Caco-2 (cell line): ENCODE results near the gene PHACTR1. TPM values are rescaled to one million over a fixed set of nuclear protein-coding genes. Genes with fewer than 3 reads are reported as not detected.
"Not testable (repeated sequence)": the region's sequence is repeated elsewhere in the genome, so short reads cannot be mapped to it uniquely, and the experiment has no call there.

Experiments used
- BruUV-seq: library from RNA; stranded (reverse); fragments of 400-500 nt; replicated peaks from 2 replicates; lab custom pipeline; 2021; lab: Mats Ljungman, UMichigan
- CTCF ChIA-PET: fragments of 300-600 bp; sonication (Branson Sonifier 250); formaldehyde crosslinking; loops from one replicate; lab custom pipeline; 2022; ENCODE audit warnings: antibody characterized with exemption; lab: Charles Lee
- POLR2A ChIA-PET: fragments of 300-600 bp; sonication (Branson Sonifier 250); formaldehyde crosslinking; loops from one replicate; lab custom pipeline; 2022; ENCODE audit warnings: antibody characterized with exemption; lab: Charles Lee
- DNase-seq, 2 experiments: peaks; one replicate each; pipeline versions ENCODE4 v3.0.0 to v3.0.0-alpha.2; 2020 to 2022
- H3K27me3 ChIP-seq: replicated peaks from 2 replicates; pipeline ENCODE4 v1.6.0; 2011; ENCODE audit warnings: low read length; ENCODE audit not compliant: control insufficient read depth, insufficient read depth
- H3K36me3 ChIP-seq: 2 replicates; pipeline ENCODE4 v1.5.1; 2011; ENCODE audit warnings: low read length; ENCODE audit not compliant: control insufficient read depth, insufficient read depth
- H3K4me1 ChIP-seq: fragments of 250-450 bp; sonication (Bioruptor Pico); 2 replicates; pipeline ENCODE4 v1.5.1; 2020; ENCODE audit warnings: mild to moderate bottlenecking
- H3K4me3 ChIP-seq: 2 replicates; pipeline ENCODE4 v1.5.1; 2011; ENCODE audit warnings: low read depth, mild to moderate bottlenecking, control low read depth, low read length
- H3K9me3 ChIP-seq: fragments of 250-450 bp; sonication (Bioruptor Pico); 2 replicates; pipeline ENCODE4 v1.5.1; 2020; ENCODE audit warnings: mild to moderate bottlenecking, moderate library complexity
- H3K27ac Mint-ChIP-seq: one replicate; pipeline ENCODE4 v1.8.0; 2022; ENCODE audit warnings: mixed read lengths; ENCODE audit not compliant: unreplicated experiment
- H3K27me3 Mint-ChIP-seq: one replicate; pipeline ENCODE4 v1.8.0; 2022; ENCODE audit warnings: mixed read lengths; ENCODE audit not compliant: insufficient read depth, unreplicated experiment
- H3K36me3 Mint-ChIP-seq: one replicate; pipeline ENCODE4 v1.8.0; 2022; ENCODE audit warnings: mild to moderate bottlenecking, mixed read lengths; ENCODE audit not compliant: insufficient read depth, unreplicated experiment
- H3K4me1 Mint-ChIP-seq: one replicate; pipeline ENCODE4 v1.8.0; 2022; ENCODE audit warnings: low read depth, mixed read lengths; ENCODE audit not compliant: unreplicated experiment
- H3K4me3 Mint-ChIP-seq: one replicate; pipeline ENCODE4 v1.8.0; 2022; ENCODE audit warnings: mild to moderate bottlenecking, moderate library complexity, mixed read lengths; ENCODE audit not compliant: unreplicated experiment
- H3K9me3 Mint-ChIP-seq: one replicate; pipeline ENCODE4 v1.8.0; 2022; ENCODE audit warnings: mixed read lengths; ENCODE audit not compliant: unreplicated experiment
- CTCF ChIP-seq, 2 experiments: fragments of 200-600 bp in 1 of 2; IDR thresholded peaks; 1 replicate in 1 of 2; 2 replicates in 1 of 2; pipeline versions ENCODE4 v1.5.1 to v1.8.0; 2011 to 2022; ENCODE audit warnings: antibody characterized with exemption in 1 of 2, control low read depth in 1 of 2, inconsistent platforms in 1 of 2, low read depth in 1 of 2, low read length in 1 of 2, mild to moderate bottlenecking in 1 of 2, moderate library complexity in 1 of 2; ENCODE audit not compliant: insufficient read depth in 1 of 2, severe bottlenecking in 1 of 2, unreplicated experiment in 1 of 2
- intact Hi-C: fragments of 100-400 bp; cut with micrococcal nuclease; formaldehyde crosslinking; loops from one replicate; pipeline ENCODE4 v1.10.0; 2022; ENCODE audit not compliant: unreplicated experiment
- total RNA-seq: library from RNA; stranded (reverse); gene quantifications from 2 replicates; pipeline ENCODE4 v1.2.3, GENCODE V29; 2022

The PHACTR1 gene
- total RNA-seq, 1 experiment from 2014 or later, result 0.41 TPM

DNA sequence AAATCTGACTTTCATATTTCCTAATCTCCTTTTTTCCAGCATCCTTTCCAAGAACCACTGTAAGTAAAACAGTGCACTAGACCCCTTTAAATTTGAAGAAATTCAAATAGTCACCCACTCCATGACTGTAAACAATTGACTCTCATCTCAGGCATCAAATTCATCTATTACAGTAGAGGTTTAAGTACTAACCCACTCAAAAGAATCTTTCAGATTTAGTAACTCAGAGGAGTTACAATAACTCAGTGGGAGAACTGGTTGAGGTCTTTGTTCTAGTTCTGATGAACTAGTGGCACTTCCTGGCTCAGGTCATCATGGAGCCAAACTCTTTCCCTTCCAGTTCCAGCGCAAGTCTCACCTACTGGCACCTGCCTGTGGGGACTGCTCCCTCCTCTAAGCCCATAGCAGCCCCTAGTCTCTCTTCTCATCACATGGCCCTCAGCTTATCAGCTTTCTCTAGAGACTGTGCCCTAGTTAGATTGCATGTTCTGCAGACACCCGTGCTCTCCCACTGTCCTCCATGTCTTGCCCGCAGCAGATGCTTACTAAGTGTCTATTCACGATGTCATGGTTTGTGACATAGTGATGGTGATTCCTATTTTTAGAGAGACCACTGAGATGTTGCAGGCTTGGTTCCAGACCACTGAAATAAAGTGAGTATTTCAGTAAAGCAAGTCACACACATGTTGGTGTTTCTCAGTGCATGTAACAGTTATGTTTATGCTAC lies 415.5 kb downstream of the PHACTR1 start:
- Histone ChIP-seq H3K27me3 (no peaks in the 10 kb centered on the region; the same call in 1 of the 2 replicates), H3K4me1 (no peaks in the 10 kb centered on the region), H3K9me3 (no peaks in the 10 kb centered on the region), H3K4me3 (no peak overlapping the region), H3K36me3 (no peaks in the 10 kb centered on the region)
- H3K4me3 Mint-ChIP-seq, result no peak overlapping the region
- intact Hi-C loops, result no loop called here
- no peaks in the 10 kb centered on the region for H3K4me1 Mint-ChIP-seq
- no peak for TF ChIP-seq CTCF (IDR thresholded peaks at IDR 0.05; ENCODE audit: insufficient read depth in 1 of 2, low read depth in 1 of 2, low read length in 1 of 2, severe bottlenecking in 1 of 2, unreplicated experiment in 1 of 2)
- POLR2A ChIA-PET, result no interaction called here
- CTCF ChIA-PET, result no interaction called here
- no peaks in the 10 kb centered on the region for H3K36me3 Mint-ChIP-seq
- H3K27ac Mint-ChIP-seq, result no peak overlapping the region
- no TSS peak for BruUV-seq
- no peaks in the 10 kb centered on the region for H3K9me3 Mint-ChIP-seq
- DNase-seq, result no peak
- peaks cover 4% of the 10 kb centered on the region for H3K27me3 Mint-ChIP-seq

DNA sequence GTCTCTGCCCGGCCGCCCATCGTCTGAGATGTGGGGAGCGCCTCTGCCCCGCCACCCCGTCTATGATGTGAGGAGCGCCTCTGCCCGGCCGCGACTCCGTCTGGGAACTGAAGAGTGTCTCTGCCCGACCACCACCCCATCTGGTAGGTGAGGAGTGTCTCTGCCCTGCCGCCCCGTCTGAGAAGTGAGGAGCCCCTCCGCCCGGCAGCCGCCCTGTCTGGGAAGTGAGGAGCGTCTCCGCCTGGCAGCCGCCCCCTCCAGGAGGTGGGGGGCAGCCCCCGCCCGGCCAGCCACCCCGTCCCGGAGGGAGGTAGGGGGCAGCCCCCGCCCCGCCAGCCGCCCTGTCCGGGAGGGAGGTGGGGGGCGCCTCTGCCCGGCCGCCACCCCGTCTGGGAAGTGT lies 417.3 kb downstream of the PHACTR1 start:
- intact Hi-C loops, H3K4me1 Mint-ChIP-seq, H3K9me3 ChIP-seq, H3K36me3 Mint-ChIP-seq, DNase-seq, POLR2A ChIA-PET, H3K36me3 ChIP-seq, H3K27me3 ChIP-seq, H3K27me3 Mint-ChIP-seq, H3K4me3 Mint-ChIP-seq, H3K4me1 ChIP-seq, CTCF ChIA-PET, H3K9me3 Mint-ChIP-seq, BruUV-seq, H3K4me3 ChIP-seq, H3K27ac Mint-ChIP-seq: not testable (repeated sequence)

DNA sequence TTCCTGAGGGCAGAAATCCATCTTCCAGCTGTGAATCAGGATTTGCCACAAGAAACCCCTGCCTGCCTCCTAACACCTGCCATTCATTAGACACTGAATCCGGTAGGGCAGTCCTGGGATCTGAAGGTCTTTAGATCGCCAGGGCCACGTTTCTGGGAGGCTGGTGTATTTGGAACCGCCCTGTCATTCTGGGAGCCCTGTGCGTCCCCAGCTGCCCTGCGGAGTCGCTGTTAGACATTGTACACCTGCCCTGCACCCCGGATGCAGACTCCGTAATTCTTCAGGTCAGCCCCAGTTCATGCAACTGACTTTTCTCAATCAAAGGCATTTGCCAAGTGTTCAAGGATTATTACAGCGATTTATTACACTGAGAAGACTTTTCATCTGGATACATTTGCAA lies 418.6 kb downstream of the PHACTR1 start:
- Histone ChIP-seq H3K4me3 (no peak overlapping the region), H3K9me3 (no peaks in the 10 kb centered on the region), H3K27me3 (no peaks in the 10 kb centered on the region; the same call in 1 of the 2 replicates), H3K4me1 (no peaks in the 10 kb centered on the region), H3K36me3 (no peaks in the 10 kb centered on the region)
- Mint-ChIP-seq H3K9me3 (no peaks in the 10 kb centered on the region), H3K4me1 (no peaks in the 10 kb centered on the region), H3K27me3 (peaks cover 4% of the 10 kb centered on the region), H3K27ac (no peak overlapping the region), H3K36me3 (no peaks in the 10 kb centered on the region), H3K4me3 (no peak overlapping the region)
- intact Hi-C loops, result no loop called here
- no peak for TF ChIP-seq CTCF (IDR thresholded peaks at IDR 0.05; ENCODE audit: insufficient read depth in 1 of 2, low read depth in 1 of 2, low read length in 1 of 2, severe bottlenecking in 1 of 2, unreplicated experiment in 1 of 2)
- CTCF ChIA-PET, result no interaction called here
- POLR2A ChIA-PET, result no interaction called here
- BruUV-seq, result no TSS peak
- DNase-seq, result no peak
